ENCODE results near the gene CCDC148. TPM values are rescaled to one million over a fixed set of nuclear protein-coding genes. Genes with fewer than 3 reads are reported as not detected.
A peak's percentile ranks its signal among the peaks of the same experiment; 100 is the strongest.

CCDC148 gene
- total RNA-seq, 1 donor from 2014 or later: 2.4 TPM

GRCh38 chr2:158498043-158498748 lies 41.6 kb upstream of the CCDC148 start:
- Histone ChIP-seq H3K9me3 (ENCODE audit: insufficient read depth, low read depth, low read length) (no peaks in the 10 kb centered on the region), H3K9ac (ENCODE audit: low read length) (no peak overlapping the region), H3K27me3 (ENCODE audit: insufficient read depth, low read length) (no peaks in the 10 kb centered on the region), H2AFZ (ENCODE audit: low read depth, low read length) (no peak overlapping the region), H3K36me3 (ENCODE audit: insufficient read depth, low read length) (no peaks in the 10 kb centered on the region), H3K79me2 (ENCODE audit: insufficient read depth, low read length) (peaks cover 44% of the 10 kb centered on the region), H3K4me2 (ENCODE audit: low read length) (no peak overlapping the region), H3K27ac (ENCODE audit: low read depth, low read length) (no peak overlapping the region), H3K4me1 (ENCODE audit: insufficient read depth, low read length) (peaks cover 11% of the 10 kb centered on the region), H3K4me3 (ENCODE audit: insufficient read depth, low read depth, low read length) (no peak overlapping the region), H4K20me1 (ENCODE audit: insufficient read depth, low read length) (peaks cover 13% of the 10 kb centered on the region)
- TF ChIP-seq EZH2 (IDR thresholded peaks at IDR 0.05; ENCODE audit: insufficient read depth, low read length) (no peak), CTCF (IDR thresholded peaks at IDR 0.05; ENCODE audit: insufficient read depth, low read depth, low read length) (no peak)
- DNase-seq (ENCODE audit: low read depth): peak; percentile 21
- no peak for FAIRE-seq
- Mint-ChIP-seq H3K27ac (ENCODE audit: unreplicated experiment) (no peak overlapping the region), H3K4me3 (ENCODE audit: unreplicated experiment) (no peak overlapping the region), H3K9me3 (ENCODE audit: unreplicated experiment) (no peaks in the 10 kb centered on the region), H3K36me3 (ENCODE audit: low read depth, unreplicated experiment) (no peaks in the 10 kb centered on the region), H3K4me1 (ENCODE audit: low read depth, unreplicated experiment) (peaks cover 59% of the 10 kb centered on the region), H3K27me3 (ENCODE audit: low read depth, unreplicated experiment) (no peaks in the 10 kb centered on the region)

- Histone ChIP-seq H3K9me3 (ENCODE audit: insufficient read depth, low read depth, low read length) (no peaks in the 10 kb centered on the region), H3K4me2 (ENCODE audit: low read length) (no peak overlapping the region), H4K20me1 (ENCODE audit: insufficient read depth, low read length) (peaks cover 12% of the 10 kb centered on the region), H3K27ac (ENCODE audit: low read depth, low read length) (no peak overlapping the region), H3K79me2 (ENCODE audit: insufficient read depth, low read length) (peaks cover 51% of the 10 kb centered on the region), H3K27me3 (ENCODE audit: insufficient read depth, low read length) (no peaks in the 10 kb centered on the region), H3K9ac (ENCODE audit: low read length) (no peak overlapping the region), H3K4me3 (ENCODE audit: insufficient read depth, low read depth, low read length) (no peak overlapping the region), H3K36me3 (ENCODE audit: insufficient read depth, low read length) (no peaks in the 10 kb centered on the region), H2AFZ (ENCODE audit: low read depth, low read length) (no peak overlapping the region), H3K4me1 (ENCODE audit: insufficient read depth, low read length) (peaks cover 4% of the 10 kb centered on the region)
- Mint-ChIP-seq H3K36me3 (ENCODE audit: low read depth, unreplicated experiment) (no peaks in the 10 kb centered on the region), H3K27ac (ENCODE audit: unreplicated experiment) (no peak overlapping the region), H3K9me3 (ENCODE audit: unreplicated experiment) (no peaks in the 10 kb centered on the region), H3K27me3 (ENCODE audit: low read depth, unreplicated experiment) (no peaks in the 10 kb centered on the region), H3K4me1 (ENCODE audit: low read depth, unreplicated experiment) (peaks cover 55% of the 10 kb centered on the region), H3K4me3 (ENCODE audit: unreplicated experiment) (no peak overlapping the region)
- peak; percentile 46 for DNase-seq (ENCODE audit: low read depth)
- TF ChIP-seq CTCF (IDR thresholded peaks at IDR 0.05; ENCODE audit: insufficient read depth, low read depth, low read length) (no peak), EZH2 (IDR thresholded peaks at IDR 0.05; ENCODE audit: insufficient read depth, low read length) (no peak)
- FAIRE-seq: no peak
Measured at GRCh38 chr2:158497486-158497885, 40.9 kb upstream of the CCDC148 start.

- no peaks in the 10 kb centered on the region for H3K36me3 ChIP-seq (ENCODE audit: insufficient read depth, low read length)
- H3K4me3 Mint-ChIP-seq (ENCODE audit: unreplicated experiment): no peak overlapping the region
- no peak overlapping the region for H3K27ac Mint-ChIP-seq (ENCODE audit: unreplicated experiment)
- H3K9ac ChIP-seq (ENCODE audit: low read length): no peak overlapping the region
- no peaks in the 10 kb centered on the region for H3K36me3 Mint-ChIP-seq (ENCODE audit: low read depth, unreplicated experiment)
- no peaks in the 10 kb centered on the region for H3K9me3 ChIP-seq (ENCODE audit: insufficient read depth, low read depth, low read length)
- H3K79me2 ChIP-seq (ENCODE audit: insufficient read depth, low read length): peaks cover 53% of the 10 kb centered on the region
- H2AFZ ChIP-seq (ENCODE audit: low read depth, low read length): no peak overlapping the region
- FAIRE-seq: no peak
- H3K27me3 Mint-ChIP-seq (ENCODE audit: low read depth, unreplicated experiment): no peaks in the 10 kb centered on the region
- no peak overlapping the region for H3K4me2 ChIP-seq (ENCODE audit: low read length)
- H3K4me3 ChIP-seq (ENCODE audit: insufficient read depth, low read depth, low read length): no peak overlapping the region
- H3K27me3 ChIP-seq (ENCODE audit: insufficient read depth, low read length): no peaks in the 10 kb centered on the region
- TF ChIP-seq CTCF (IDR thresholded peaks at IDR 0.05; ENCODE audit: insufficient read depth, low read depth, low read length) (no peak), EZH2 (IDR thresholded peaks at IDR 0.05; ENCODE audit: insufficient read depth, low read length) (no peak)
- H3K4me1 Mint-ChIP-seq (ENCODE audit: low read depth, unreplicated experiment): peaks cover 52% of the 10 kb centered on the region
- no peak overlapping the region for H3K27ac ChIP-seq (ENCODE audit: low read depth, low read length)
- H4K20me1 ChIP-seq (ENCODE audit: insufficient read depth, low read length): peaks cover 7% of the 10 kb centered on the region
- no peak for DNase-seq (ENCODE audit: low read depth)
- H3K4me1 ChIP-seq (ENCODE audit: insufficient read depth, low read length): no peaks in the 10 kb centered on the region
- H3K9me3 Mint-ChIP-seq (ENCODE audit: unreplicated experiment): no peaks in the 10 kb centered on the region
Measured at GRCh38 chr2:158496986-158497385, 40.4 kb upstream of the CCDC148 start.
